Activated CD8-positive, alpha-beta T cell treated with anti-CD3 and anti-CD28 coated beads for 36 hours (primary cell): ENCODE data around the gene SETD1A. TPM values are rescaled to one million over a fixed set of nuclear protein-coding genes. Genes with fewer than 3 reads are reported as not detected.

Experiments used
- ATAC-seq: fragments of 200-7000 bp; cut with Tn5 transposase; one replicate; pipeline ENCODE4 v1.10.0; 2021; ENCODE audit warnings: mild to moderate bottlenecking, moderate library complexity
- CTCF ChIA-PET: fragments of 350-600 bp; sonication (Branson Sonifier 250); formaldehyde crosslinking; loops from one replicate; lab custom pipeline; 2021; ENCODE audit warnings: antibody characterized with exemption; lab: Charles Lee
- POLR2A ChIA-PET: fragments of 350-600 bp; sonication (Branson Sonifier 250); formaldehyde crosslinking; loops from one replicate; lab custom pipeline; 2021; ENCODE audit warnings: antibody characterized with exemption; lab: Charles Lee
- DNase-seq: peaks from one replicate; pipeline ENCODE4 v3.0.0-alpha.2; 2020
- H3K27ac Mint-ChIP-seq: one replicate; pipeline ENCODE4 v1.8.0; 2021; ENCODE audit warnings: mild to moderate bottlenecking, mixed read lengths
- H3K27me3 Mint-ChIP-seq: one replicate; pipeline ENCODE4 v1.8.0; 2021; ENCODE audit warnings: mixed read lengths
- H3K36me3 Mint-ChIP-seq: one replicate; pipeline ENCODE4 v1.8.0; 2021; ENCODE audit warnings: low read depth, mixed read lengths
- H3K4me1 Mint-ChIP-seq: one replicate; pipeline ENCODE4 v1.8.0; 2021; ENCODE audit warnings: low read depth, mixed read lengths
- H3K4me3 Mint-ChIP-seq: one replicate; pipeline ENCODE4 v1.8.0; 2021; ENCODE audit warnings: mild to moderate bottlenecking, moderate library complexity, mixed read lengths
- H3K9me3 Mint-ChIP-seq: one replicate; pipeline ENCODE4 v1.8.0; 2021; ENCODE audit warnings: mixed read lengths
- intact Hi-C: fragments of 100-400 bp; cut with micrococcal nuclease; formaldehyde crosslinking; loops from one replicate; pipeline ENCODE4 v1.10.0; 2022
- total RNA-seq, 2 experiments: library from RNA; stranded (reverse); gene quantifications; one replicate each; pipeline ENCODE4 v1.2.3, GENCODE V29; 2021
- TF ChIP-seq, protein P1 (sequence below): fragments of 200-600 bp; IDR thresholded peaks from one replicate; pipeline ENCODE4 v1.8.0; 2022; ENCODE audit warnings: antibody characterized with exemption, mild to moderate bottlenecking

SETD1A gene
- total RNA-seq, 2 experiments from 2014 or later: 18.0 to 19.2 TPM

DNA sequence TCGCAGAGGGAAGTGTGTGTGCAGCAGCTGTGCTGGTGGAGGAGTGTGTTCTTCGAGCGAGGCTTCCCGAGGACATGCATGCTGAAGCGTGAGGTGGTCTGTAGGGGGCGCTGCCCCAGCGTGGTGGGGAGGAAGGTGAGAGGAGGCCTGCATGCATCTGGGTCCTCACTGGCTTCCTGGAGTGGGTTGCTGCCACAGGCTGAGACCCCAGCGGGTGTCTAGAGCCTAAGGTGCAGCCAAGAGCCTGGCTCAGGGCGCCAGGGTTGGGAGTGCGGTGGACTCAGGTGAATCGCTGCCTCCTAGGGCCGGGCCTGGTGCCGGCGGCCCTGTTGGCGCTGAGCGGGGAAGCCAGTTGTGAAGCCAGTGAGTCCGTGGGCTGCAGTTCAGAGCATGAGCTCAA is 19.9 kb downstream of the SETD1A start:
- no peaks in the 10 kb centered on the region for H3K9me3 Mint-ChIP-seq
- DNase-seq: peak; percentile 45
- peak overlapping the region; percentile 38 for H3K27ac Mint-ChIP-seq
- H3K4me3 Mint-ChIP-seq: no peak overlapping the region
- peaks cover 40% of the 10 kb centered on the region for H3K36me3 Mint-ChIP-seq
- no peaks in the 10 kb centered on the region for H3K27me3 Mint-ChIP-seq
- ChIA-PET CTCF (interaction anchor here (0.7 to 1.7 kb wide), 2 partner anchors 10 to 891 kb away, joined by 3 to 8 read pairs; no protein-coding TSS in a partner anchor), POLR2A (interaction anchor here (1.0 to 1.8 kb wide), 2 partner anchors 10 to 13 kb away, joined by 3 to 5 read pairs; no protein-coding TSS in a partner anchor)
- peak; percentile 52 for ATAC-seq
- TF ChIP-seq, protein P1, sequence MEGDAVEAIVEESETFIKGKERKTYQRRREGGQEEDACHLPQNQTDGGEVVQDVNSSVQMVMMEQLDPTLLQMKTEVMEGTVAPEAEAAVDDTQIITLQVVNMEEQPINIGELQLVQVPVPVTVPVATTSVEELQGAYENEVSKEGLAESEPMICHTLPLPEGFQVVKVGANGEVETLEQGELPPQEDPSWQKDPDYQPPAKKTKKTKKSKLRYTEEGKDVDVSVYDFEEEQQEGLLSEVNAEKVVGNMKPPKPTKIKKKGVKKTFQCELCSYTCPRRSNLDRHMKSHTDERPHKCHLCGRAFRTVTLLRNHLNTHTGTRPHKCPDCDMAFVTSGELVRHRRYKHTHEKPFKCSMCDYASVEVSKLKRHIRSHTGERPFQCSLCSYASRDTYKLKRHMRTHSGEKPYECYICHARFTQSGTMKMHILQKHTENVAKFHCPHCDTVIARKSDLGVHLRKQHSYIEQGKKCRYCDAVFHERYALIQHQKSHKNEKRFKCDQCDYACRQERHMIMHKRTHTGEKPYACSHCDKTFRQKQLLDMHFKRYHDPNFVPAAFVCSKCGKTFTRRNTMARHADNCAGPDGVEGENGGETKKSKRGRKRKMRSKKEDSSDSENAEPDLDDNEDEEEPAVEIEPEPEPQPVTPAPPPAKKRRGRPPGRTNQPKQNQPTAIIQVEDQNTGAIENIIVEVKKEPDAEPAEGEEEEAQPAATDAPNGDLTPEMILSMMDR: no peak
- intact Hi-C loops: no loop called here
- H3K4me1 Mint-ChIP-seq: peaks cover 3% of the 10 kb centered on the region

DNA sequence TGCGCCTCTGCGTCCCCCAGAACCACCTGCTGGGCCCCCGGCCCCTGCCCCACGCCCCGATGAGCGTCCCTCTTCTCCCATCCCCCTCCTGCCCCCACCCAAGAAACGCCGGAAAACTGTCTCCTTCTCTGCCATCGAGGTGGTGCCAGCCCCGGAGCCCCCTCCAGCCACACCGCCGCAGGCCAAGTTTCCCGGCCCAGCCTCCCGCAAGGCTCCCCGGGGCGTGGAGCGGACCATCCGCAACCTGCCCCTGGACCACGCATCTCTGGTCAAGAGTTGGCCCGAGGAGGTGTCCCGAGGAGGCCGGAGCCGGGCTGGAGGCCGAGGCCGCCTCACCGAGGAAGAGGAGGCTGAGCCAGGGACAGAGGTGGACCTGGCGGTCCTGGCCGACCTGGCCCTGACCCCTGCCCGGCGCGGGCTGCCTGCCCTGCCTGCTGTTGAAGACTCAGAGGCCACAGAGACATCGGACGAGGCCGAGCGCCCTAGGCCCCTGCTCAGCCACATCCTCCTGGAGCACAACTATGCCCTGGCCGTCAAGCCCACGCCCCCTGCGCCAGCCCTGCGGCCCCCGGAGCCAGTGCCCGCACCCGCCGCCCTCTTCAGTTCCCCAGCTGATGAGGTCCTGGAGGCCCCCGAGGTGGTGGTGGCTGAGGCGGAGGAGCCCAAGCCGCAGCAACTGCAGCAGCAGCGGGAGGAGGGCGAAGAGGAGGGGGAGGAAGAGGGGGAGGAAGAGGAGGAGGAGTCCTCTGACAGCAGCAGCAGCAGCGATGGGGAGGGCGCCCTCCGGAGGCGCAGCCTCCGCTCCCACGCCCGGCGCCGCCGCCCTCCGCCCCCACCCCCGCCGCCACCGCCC is 21.8 kb downstream of the SETD1A start:
- H3K4me3 Mint-ChIP-seq: no peak overlapping the region
- peaks cover 28% of the 10 kb centered on the region for H3K36me3 Mint-ChIP-seq
- POLR2A ChIA-PET: no interaction called here

DNA sequence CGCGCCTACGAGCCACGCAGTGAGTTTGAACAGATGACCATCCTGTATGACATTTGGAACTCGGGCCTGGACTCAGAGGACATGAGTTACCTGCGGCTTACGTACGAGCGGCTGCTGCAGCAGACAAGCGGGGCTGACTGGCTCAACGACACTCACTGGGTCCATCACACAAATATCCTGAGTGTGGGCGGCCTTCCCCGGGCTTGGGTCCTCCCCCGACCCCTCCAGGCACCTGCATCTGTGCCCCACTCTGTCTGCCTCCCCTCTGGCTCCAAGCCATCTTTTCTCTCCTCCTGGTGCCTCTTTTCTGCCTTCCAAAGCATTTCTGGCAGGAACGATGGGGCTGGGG is 22.4 kb downstream of the SETD1A start:
- POLR2A ChIA-PET: no interaction called here
- intact Hi-C loops: no loop called here
- CTCF ChIA-PET: no interaction called here
- DNase-seq (no peak), ATAC-seq (no peak)
- no peak overlapping the region for H3K4me3 Mint-ChIP-seq
- H3K4me1 Mint-ChIP-seq: peaks cover 3% of the 10 kb centered on the region
- TF ChIP-seq, protein P1: no peak
- no peaks in the 10 kb centered on the region for H3K9me3 Mint-ChIP-seq
- H3K27ac Mint-ChIP-seq: no peak overlapping the region
- H3K27me3 Mint-ChIP-seq: no peaks in the 10 kb centered on the region
- peaks cover 24% of the 10 kb centered on the region for H3K36me3 Mint-ChIP-seq

More for the DNA sequence above, 21.8 kb downstream of the SETD1A start:
- intact Hi-C loops: no loop called here
- no peaks in the 10 kb centered on the region for H3K9me3 Mint-ChIP-seq
- TF ChIP-seq, protein P1: no peak
- ATAC-seq: no peak
- CTCF ChIA-PET: interaction anchor here (1.7 kb wide), 1 partner anchor 12 kb away, joined by 8 read pairs; no protein-coding TSS in a partner anchor
- DNase-seq: no peak
- no peak overlapping the region for H3K27ac Mint-ChIP-seq
- peaks cover 3% of the 10 kb centered on the region for H3K4me1 Mint-ChIP-seq
- no peaks in the 10 kb centered on the region for H3K27me3 Mint-ChIP-seq

DNA sequence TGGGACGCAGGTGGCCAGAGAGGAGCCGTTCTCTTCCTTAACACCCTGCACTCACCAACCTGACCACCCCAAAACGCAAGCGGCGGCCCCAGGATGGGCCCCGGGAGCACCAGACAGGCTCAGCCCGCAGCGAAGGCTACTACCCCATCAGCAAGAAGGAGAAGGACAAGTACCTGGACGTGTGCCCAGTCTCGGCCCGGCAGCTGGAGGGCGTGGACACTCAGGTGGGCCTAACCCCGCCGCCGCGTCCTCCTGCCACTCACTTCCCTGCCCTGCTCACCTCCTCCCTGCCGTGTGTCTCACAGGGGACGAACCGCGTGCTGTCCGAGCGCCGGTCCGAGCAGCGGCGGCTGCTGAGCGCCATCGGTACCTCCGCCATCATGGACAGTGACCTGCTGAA is 22.9 kb downstream of the SETD1A start:
- Mint-ChIP-seq H3K27me3 (no peaks in the 10 kb centered on the region), H3K9me3 (no peaks in the 10 kb centered on the region), H3K27ac (no peak overlapping the region), H3K36me3 (peaks cover 24% of the 10 kb centered on the region), H3K4me3 (no peak overlapping the region), H3K4me1 (peaks cover 3% of the 10 kb centered on the region)
- no peak for DNase-seq
- ATAC-seq: no peak
- TF ChIP-seq, protein P1: no peak
- ChIA-PET CTCF (no interaction called here), POLR2A (no interaction called here)
- intact Hi-C loops: no loop called here

DNA sequence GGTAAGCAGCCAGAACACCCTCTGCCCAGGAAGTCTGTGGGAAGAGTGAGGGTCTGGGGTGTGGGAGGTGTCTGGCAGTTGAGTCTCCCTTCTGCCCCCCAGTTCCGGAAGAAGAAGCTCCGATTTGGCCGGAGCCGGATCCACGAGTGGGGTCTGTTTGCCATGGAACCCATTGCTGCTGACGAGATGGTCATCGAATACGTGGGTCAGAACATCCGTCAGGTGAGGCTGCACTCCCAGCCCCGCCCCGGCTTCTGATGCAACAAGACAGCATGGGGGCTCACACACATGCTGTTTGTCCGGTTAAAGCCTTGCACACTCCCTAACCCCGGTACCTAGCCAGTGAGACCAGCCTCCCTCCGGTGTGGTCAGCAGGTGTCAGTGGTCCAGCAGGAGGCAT is 23.4 kb downstream of the SETD1A start:
- Mint-ChIP-seq H3K9me3 (no peaks in the 10 kb centered on the region), H3K4me1 (peaks cover 3% of the 10 kb centered on the region), H3K36me3 (peaks cover 22% of the 10 kb centered on the region), H3K4me3 (no peak overlapping the region), H3K27me3 (no peaks in the 10 kb centered on the region), H3K27ac (no peak overlapping the region)
- TF ChIP-seq, protein P1: no peak
- POLR2A ChIA-PET: no interaction called here
- ATAC-seq (no peak), DNase-seq (no peak)
- CTCF ChIA-PET: no interaction called here
- intact Hi-C loops: no loop called here
